HuH-7 (cell line): ENCODE results near the gene TMEM243.

Experiments used
- DNase-seq: peaks from one replicate; pipeline ENCODE4 v3.0.0; 2011; ENCODE audit warnings: low spot score

The TMEM243 gene

DNA sequence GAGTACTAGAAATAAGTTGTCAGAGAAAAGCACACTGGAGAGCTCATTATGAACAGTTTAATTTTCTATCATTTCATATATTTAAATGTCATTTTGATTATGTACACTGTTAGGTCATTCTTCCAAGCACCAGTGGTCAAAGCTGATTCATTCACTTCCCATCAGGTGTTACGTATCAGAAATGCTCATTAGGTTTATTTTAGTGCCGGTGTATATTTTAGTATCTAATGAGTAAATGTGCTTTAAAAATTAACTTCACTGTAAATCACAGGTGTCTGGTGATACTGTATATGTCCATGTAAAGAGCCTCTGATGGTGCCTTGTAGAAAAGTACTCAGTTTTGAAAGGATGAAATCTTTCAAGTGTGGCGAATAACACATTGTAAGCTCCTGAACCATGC is 63.7 kb downstream of the TMEM243 start:
- DNase-seq, result no peak

DNA sequence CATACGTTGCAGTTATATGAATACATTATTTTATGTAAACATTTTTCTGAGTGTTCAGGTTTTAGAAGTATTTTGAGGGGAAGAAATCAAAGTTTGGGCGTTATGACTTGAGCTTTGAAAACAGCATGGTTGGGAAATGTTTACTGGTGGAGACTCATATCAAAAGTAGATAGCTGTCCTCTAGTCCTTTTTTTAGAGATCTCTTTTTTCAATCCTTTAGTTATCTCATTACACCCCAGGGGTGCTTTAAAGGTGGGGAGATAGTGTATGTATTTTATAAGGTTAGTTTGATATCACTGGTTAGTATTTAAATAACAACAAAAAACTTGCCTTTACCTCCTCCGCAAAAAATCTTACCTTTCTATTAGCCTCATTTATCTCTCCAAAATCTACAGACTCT is 65.0 kb downstream of the TMEM243 start:
- DNase-seq, result no peak

- DNase-seq, result no peak
These were observed 65.4 kb downstream of the TMEM243 start for GRCh38 chr7:87154166-87154565.

- peak; percentile 24 for DNase-seq
These were observed 66.5 kb downstream of the TMEM243 start for GRCh38 chr7:87152897-87153641.

- peak; percentile 82 for DNase-seq
These were observed 67.2 kb downstream of the TMEM243 start, which contains the start of gene DMTF1 for GRCh38 chr7:87152112-87152896. Gene DMTF1 (plus strand): TSS chr7:87152453. CDS start chr7:87164942, 12,489 bp downstream.

GRCh38 chr7:87151729-87152111 is 67.8 kb downstream of the TMEM243 start:
- no peak for DNase-seq

GRCh38 chr7:87151002-87151728 is 68.4 kb downstream of the TMEM243 start:
- no peak for DNase-seq

DNA sequence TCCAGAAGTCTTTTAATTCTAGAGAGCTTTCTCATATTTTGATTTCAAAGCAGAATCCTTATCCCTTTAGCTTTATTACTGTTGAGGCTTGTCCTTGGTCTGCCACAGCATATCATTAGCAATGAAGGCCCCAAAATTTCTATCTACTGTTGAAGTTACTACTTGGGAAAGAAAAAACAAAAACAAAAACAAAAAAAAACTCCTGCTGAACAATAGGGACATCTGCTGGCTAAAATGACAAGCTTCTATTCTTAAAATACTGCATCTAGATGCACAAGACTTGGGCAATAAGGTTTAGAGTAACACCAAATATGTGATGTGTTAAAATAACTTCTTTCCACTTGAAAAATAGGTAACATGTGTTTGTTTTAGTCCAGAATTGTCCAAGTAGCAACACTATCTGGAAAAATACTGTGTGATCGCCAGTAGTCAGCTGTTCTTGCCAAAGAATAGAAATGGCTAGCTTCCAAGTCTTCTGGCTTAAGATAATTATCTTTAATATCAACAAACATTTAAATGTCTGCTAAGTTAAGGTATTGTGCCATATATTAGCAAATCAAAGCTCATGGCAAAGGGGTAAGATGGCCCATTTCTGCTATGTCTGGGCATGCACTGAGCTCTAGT is 71.1 kb downstream of the TMEM243 start:
- peak; percentile 18 for DNase-seq

DNA sequence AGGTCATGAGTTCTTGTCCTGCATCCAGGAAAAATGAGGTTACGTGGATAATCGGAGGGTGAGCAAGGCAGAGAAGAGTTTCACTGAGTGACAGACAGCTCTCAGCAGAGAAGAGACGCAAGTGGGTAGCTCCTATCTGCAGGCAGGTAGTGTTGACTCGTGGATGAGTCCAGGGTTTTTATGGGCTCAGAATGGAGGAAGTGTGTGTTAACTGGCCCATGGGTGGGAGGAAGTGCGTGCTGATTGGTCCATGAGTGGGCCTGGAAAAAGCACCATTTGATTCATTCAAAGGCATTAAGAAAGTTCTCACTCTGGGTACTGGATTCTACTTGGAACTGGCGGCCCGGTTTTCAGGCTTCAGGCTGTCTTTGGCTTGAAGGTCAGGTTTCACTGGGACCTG is 72.0 kb downstream of the TMEM243 start:
- DNase-seq, result no peak

- DNase-seq, result no peak
These were observed 72.7 kb downstream of the TMEM243 start for GRCh38 chr7:87146740-87147386.
